Right renal pelvis (tissue), 4 donors: ENCODE measurements around the gene SBSN. TPM values are rescaled to one million over a fixed set of nuclear protein-coding genes. Genes with fewer than 3 reads are reported as not detected.

ENCODE experiments used
- DNase-seq, 4 donors: peaks; one replicate each; pipeline ENCODE4 v3.0.0-alpha.2; 2013; ENCODE audit warnings: low read depth in 4 of 4, low spot score in 3 of 4, missing footprints in 1 of 4
- polyA plus RNA-seq, 4 donors: library from polyadenylated mRNA; unstranded; fragments of 120-200 nt; gene quantifications; one replicate each; pipeline ENCODE4 v1.2.1, GENCODE V29; 2013; ENCODE audit not compliant: insufficient read length in 4 of 4

SBSN gene
- polyA plus RNA-seq, 4 donors = 0.04 to 0.14 TPM; not detected in 2

DNA sequence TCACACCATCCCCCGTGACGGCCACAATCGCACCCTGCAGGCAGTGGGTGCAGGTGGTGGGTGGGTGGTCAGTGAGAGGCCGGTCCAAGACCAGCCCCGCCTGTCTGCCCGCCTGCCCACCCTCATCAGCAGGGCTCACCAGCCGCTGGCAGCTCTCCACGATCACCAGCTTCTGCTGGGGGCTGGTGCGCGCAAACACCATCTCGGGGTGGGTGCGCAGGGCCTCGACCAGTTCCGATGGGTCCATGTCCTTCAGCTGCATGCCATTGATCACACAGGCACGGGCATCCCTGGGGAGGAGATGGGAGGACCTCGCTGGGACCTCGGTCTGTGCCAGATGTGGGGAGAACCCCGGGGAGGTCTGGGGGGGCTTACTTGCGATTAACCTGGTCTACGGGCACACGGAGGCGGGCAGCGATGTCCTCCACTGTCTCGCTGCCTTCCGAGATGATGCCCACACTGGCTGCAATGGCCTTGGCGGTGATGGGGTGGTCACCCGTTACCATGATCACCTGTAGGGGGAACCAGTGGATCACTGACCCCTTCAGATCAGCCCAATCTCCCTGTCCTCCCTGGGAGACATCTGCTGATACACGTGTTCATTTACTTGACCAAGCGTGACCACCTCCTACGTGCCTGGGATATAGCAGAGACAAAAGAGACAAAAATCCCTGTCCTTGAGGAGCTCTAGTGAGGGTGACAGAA is 27.3 kb upstream of the SBSN start:
- no peak for DNase-seq

DNA sequence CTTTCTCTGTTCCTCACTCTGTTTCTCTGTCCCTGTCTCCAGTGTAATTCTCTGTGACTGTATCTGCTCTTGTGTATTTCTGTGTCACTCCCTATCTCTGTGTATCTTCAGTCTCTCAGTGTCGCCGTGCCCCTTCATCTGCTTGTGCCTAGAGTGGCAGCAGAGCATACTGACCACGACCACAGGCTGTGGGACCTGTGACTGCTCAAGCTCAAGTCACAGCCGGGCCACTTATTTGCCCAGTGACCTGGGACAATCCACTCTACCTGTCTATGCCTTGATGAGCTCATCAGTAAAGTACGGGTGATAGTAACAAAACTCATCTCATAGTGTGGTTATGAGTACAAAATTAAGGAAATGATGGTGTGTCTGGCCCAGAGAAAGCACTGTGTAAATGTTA is 26.0 kb upstream of the SBSN start:
- no peak for DNase-seq

DNA sequence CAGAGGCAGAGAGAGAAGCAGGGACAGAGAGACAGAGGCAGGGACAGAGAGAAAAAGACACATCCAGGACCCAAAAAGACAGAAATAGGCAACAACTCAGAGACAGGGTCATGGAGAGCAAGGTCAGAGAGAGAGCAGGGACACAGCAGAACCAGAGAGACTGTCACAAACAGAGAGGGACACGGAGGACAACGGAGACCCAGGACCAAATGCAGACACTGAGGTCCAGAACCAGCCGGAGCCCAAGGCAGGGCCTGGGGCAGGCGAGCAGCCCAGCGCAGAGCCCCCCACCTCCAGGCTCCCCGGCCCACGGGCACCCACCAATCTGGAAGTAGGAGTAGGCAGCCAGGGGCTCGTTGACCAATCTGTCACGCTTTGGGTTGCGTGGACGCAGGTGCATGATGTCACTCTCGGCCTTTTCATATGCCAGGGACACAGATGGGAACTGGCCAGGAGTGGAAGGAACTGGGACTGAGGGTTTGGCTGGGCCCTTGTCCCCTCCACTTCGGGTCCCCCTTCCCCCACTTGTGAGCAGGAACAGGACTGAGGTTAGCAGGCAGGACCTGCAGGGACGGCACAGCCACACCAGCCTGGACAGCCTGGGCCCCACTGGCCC is 25.4 kb upstream of the SBSN start:
- DNase-seq = no peak

DNA sequence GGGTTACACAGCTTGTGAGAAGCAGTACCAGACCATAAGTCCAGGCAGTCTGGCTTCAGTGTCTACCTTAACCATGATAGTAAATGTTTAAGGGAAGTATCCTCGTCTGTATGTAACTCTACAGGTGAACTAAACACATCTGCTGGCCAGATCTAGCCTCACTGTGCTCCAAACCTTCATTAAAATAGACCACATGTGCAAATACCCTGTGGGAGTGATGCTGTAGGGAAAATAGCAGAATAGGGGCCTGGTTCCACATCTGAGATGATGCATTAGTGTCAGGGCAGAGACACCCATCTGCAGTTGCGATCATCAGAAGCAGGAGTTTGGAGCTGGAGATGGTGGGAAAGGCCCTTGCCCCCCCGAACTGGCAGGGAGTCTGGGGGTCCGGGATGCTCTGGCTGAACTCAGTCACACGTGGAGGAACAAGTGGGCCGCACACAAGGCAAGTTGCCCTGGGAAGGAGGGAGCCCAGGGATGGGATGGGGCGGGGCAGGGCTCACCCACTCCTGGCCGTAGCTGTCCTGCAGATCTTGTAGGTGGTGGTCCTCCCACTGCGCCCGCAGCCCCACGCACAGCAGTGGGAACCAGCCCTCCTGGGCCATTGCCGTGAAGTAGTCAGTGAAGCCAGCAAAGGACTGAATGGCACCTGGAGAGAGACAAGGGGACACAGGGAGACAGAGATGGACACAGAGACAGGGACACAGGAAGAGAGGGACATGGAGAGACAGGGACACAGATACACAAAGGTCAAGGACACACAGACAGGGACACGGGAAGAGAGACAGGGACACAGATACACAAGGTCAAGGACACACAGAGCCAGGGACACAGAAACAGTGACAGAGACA is 24.6 kb upstream of the SBSN start:
- DNase-seq = no peak

DNA sequence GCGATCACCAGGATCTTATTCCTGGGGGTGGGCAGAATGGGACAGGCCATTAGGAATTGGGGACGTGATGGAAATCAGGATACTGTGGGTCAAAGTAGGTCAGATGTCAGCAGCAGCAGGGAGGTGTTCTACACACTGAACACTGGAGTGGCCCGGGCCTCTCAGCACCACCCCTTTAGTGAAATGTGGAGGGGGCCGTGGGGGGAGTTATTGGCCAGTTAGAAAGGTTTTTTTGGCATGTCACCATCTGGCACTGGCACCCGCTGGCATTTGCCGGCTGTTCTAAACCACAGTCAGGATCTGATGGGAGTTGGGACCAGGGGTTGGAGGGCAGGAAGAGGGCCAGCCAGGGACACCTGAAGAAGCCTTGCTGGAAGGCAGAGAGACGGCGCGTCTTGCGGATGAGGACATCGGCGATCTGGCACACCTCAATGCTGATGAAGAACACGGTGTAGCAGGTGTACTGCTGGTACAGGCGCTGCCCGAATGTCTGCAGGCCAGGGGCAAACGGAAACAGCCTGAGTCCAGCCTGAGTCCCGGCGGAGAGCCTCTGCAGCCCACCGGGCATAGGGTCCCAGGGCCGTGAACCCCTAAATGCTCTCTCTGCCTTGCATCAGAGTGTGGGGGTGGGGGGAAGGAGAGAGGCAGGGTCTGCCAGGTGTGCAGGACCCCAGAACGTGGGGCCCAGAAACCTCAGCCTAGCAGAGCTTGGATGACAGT is 23.1 kb upstream of the SBSN start:
- DNase-seq = no peak

DNA sequence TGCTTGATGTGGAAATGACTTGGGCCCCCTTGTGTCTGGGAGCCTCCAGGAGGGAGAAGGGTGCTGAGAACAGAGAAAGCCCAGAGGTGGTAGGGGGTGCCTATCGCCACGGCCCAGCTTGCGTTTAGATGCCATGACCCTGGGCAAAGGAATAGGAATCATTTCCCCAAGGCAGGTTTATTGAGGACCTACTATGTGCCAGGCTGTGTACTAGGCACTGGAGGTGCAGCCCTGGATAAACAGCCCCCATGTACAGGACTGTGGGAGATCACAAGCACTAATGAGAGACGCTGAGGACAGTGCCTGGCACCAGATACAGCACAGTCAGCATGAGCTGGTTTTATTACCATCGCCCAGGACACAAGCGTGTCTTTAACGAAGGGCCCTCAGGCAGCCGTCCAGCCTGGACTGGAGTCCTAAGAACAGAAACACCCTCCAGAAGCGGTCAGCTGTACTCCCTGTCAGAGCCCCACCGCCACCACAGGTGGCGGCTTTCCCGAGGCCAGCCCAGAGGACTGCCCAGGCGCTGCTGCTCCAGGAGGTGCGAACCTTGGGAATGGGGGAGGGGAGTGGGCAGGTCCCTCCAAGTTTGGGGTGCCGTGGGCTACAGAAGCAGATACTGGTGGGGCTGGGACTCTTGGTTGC is 21.9 kb upstream of the SBSN start:
- no peak for DNase-seq

DNA sequence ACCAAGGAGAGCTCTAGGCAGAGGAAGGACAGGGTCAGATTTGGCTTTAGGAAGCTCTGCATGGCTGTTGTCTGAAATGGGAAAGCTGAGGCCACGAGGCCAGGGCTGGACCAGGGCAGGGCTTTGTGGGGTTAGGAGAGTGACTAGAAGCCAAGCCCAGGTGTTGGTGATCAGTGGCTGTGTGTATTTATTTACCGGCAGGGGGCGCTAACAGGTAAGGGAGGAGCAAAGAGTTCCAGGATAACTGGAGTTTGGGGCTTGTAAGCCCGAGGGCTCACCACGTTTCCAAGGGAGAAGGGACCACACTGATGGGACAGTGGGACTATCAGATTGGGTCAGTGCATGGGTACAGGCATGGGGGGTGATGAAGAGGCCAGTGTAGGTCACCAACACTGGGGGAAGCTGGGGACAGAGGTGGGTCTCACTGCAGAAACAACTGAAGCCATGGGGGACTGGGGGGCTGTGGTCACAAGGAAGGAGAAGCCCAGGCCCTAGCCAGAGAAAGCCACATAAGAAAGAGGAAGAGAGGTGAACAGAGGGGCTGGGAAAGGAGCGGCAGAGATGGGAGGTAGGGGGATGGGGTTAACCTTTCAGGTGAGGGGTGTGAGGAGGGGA is 21.2 kb upstream of the SBSN start:
- peak in 2 of 4 donors; percentile 35 to 50 for DNase-seq

DNA sequence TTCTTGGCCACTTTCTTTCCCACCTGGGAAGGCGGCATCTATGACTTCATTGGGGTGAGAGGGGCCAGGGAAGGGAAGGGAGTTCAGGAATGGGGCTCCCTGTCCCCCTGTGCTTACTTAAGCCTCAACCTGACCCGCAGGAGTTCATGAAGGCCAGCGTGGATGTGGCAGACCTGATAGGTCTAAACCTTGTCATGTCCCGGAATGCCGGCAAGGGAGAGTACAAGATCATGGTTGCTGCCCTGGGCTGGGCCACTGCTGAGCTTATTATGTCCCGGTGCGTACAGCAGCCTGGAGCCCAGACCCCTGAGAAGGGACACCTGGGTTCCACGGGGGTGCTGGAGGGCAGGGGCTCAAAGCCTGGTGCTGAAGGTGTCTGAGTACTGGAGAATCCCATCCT is 18.4 kb upstream of the SBSN start:
- no peak for DNase-seq

DNA sequence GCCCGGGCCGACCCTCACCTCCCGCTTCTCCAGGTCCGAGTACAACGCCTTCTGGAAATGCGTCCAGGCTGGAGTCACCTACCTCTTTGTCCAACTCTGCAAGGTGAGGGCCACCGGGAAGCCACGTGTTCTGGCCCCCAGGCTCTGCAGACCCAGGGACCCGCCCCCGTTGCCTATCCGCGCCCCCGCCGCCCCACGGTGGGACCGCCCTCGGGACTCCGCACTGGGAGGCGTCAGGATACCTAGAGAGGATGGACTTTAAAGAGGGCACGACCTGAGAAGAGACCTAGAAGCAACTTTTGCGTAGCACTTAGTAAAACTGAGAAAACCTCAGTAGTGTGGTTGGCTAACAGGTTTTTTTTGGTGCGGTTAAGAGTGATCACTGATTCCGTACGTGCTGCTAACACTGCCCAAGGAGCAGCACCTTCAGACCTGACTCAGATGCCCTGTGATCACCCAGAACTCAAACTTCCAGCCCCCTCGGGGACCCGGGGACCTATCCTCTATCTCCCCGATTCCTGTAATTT is 17.8 kb upstream of the SBSN start:
- DNase-seq = no peak

DNA sequence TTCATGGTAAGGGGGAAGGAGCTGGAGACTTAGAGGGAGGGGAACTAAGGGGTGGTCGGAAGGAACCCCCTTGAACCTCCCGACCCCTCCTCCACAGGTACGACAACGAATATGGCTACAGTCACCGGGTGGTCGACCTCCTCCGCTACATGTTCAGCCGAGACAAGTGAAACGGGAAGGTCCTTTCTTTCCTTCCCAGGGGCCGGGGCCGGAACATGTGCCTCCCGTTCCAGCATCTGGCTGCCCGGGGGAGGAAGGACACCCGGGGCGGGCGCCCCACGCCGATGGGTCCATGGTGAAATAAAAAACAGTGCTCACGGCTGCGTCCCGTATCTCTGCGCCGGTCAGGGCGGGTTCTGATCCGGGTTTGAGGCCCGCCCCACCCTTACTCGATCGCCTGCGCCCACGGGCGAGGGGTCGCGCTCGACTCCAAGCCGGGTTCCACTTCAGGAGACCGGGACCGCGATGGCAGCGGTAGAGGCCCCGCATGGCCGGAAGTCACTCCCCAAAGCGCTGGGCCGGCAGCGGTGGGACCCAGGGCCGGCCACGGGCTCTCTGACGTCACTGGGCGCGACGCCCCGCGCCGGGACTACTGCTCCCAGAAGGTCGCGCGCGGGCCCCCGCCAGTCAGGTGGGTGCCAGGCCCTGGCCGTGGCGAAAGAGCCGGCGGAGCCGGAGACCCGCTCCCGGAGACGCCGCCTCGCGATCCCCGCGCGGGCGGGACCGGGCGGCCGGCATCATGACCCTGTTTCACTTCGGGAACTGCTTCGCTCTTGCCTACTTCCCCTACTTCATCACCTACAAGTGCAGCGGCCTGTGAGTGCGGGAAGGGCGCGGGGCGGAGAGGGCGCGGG is 17.1 kb upstream of the SBSN start, which contains the start of gene TMEM147:
TMEM147 (plus strand) TSS at position 626 of the 854 bp plus-strand sequence; CDS start at position 740, 114 bp downstream.
- DNase-seq = peak; percentile 76 to 84 (median 81)

DNA sequence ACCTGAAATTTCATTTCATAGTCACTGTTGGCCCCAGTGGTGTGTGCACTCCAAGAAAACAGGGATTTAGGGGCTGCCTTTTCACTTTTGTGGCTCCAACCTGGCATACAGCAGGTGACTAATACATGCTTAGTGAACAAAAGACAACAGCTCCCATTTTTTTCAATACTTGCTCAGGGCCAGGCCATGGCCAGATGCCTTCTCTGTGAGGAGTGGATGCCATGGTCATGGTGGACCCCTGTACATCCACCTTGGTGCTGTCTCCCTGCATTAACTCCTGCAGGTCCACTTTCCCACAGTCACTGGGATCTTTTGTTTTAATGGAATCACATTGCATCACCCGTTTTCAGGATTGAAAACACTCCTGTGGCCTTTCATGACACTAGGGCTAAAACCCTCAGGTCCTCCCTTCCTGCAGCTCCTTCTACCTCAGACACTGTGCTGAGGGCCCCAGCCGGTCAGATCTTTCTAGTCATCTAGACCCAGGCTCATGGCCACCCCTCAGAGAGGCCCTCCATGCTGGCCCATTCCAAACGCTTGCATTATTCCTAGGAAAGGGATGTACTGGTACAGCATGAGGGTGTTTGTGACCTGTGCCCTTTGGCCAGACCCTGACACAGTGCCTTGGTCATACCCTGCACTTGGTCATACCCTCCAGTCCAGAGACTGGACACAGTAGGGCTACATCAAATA is 16.1 kb upstream of the SBSN start:
- DNase-seq = no peak

DNA sequence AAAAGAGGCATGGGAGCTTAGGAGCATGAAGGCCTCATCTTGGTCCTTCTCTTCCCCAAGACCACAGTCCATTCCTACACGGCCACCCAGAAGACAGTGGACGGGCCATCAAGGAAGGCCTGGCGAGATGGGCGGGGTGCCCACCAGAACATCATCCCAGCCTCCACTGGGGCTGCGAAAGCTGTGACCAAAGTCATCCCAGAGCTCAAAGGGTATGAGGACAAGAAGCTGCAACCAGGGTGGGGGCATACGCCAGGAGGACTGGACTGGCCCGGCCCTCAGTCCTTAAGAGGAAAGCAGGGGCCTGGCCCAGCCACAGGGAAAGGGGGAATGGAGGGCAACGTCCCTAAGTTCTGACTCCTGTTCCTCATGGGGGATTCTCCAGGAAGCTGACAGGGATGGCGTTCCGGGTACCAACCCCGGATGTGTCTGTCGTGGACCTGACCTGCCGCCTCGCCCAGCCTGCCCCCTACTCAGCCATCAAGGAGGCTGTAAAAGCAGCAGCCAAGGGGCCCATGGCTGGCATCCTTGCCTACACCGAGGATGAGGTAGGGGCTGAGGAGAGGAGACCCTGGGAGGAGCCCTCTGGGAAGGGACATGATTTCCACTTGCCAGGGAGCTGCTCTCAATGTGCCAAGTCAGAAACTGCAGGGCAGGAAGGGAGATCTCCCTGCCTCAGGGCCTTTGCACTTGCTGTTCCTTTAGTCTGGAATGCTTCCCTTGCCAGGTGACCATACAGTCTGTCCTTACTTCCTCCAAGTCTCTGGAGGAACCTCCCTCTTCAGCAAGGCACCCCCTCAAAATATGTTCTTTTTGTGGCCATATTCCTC is 15.4 kb upstream of the SBSN start:
- DNase-seq = no peak

DNA sequence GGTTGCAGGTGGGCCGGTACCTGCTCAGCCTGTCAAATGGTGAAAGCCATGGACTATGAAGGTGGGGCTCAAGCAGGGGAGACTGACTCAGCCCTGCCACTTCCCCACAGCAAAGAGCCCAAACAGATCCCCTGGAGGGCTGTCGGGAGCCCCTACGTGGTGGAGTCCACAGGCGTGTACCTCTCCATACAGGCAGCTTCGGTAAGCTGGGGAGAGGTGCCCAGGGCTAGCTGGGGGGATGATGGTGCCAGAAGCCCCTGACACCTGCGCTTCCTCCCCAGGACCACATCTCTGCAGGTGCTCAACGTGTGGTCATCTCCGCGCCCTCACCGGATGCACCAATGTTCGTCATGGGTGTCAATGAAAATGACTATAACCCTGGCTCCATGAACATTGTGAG is 14.1 kb upstream of the SBSN start:
- DNase-seq = no peak

DNA sequence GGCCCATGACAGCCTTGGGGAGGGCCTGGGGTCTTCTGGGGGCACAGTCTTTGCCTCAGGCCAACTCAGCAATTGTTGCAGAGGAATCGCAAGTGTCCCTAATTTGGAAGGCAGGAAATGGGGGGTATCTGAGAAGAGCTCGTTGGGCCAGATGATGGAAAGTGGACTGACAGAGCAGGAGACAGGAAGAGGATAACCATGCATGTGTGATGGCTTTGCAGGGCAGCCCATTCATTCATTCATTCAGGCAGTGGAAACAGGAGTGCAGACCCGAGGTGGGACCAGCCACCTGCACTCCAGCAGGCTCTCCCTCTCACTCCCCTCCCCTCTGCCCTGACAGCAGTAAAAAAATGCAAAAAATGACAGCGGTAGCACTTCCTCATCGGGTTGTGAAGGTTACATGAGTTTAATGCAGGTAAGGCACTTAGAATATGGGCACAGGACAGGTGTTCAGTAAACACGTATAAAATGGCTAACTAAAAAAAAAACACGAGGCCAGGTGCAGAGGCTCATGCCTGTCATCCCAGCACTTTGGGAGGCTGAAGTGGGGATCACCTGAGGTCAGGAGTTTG is 12.3 kb upstream of the SBSN start:
- DNase-seq = no peak

DNA sequence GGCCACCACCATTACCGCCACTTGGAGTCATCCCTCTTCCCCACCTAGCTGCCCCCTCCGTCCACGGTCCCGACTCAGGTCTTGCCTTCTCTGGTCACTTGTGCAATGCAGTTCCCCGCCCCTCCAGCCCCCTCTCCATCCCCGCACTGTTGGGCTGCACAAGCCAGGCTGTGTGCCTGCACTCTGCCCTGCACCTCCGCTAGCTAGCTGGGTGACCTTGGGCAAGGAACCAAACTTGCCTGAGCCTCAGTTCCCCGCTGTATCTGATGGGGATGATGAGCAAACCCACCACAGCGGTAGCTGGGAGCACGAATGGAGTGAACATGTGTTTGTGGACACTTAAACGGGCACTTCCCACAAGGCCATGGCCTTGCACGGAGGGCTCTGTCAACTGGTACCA is 11.7 kb upstream of the SBSN start:
- DNase-seq = no peak

DNA sequence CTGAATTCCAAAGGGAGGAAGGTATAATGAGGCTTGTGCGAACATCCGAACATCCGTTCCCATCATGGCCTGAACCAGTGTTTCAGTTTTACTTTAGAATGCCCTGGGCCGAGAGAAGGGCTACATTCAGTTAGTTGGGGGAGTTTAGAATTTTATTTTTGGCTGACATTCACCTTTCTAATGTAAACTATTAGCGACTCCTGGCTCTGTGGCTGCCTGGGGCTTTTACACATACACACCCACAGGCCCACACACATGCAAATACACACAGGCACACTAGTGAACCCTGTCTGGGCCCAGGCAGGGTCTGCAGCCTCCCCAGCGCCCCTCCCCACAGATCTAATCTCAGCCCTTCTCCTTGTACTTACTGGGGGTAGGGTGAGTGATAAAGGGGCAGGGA is 11.2 kb upstream of the SBSN start:
- DNase-seq = no peak
